Ishikawa (cell line): ENCODE results near the gene CUEDC1.

Experiments used
- CEBPB ChIP-seq: IDR thresholded peaks from 2 replicates; pipeline ENCODE4 v1.6.1; 2012
- CREB1 ChIP-seq: IDR thresholded peaks from 2 replicates; pipeline ENCODE4 v1.6.1; 2012; ENCODE audit warnings: low read depth
- EGR1 ChIP-seq: IDR thresholded peaks from 2 replicates; pipeline ENCODE4 v1.6.1; 2012
- EP300 ChIP-seq: IDR thresholded peaks from 2 replicates; pipeline ENCODE4 v1.6.1; 2012; ENCODE audit warnings: borderline replicate concordance
- FOXM1 ChIP-seq: IDR thresholded peaks from 2 replicates; pipeline ENCODE4 v1.6.1; 2012; ENCODE audit warnings: low read depth, borderline replicate concordance
- NFIC ChIP-seq: IDR thresholded peaks from 2 replicates; pipeline ENCODE4 v1.6.1; 2012
- RAD21 ChIP-seq: IDR thresholded peaks from 2 replicates; pipeline ENCODE4 v1.6.1; 2012; ENCODE audit warnings: low read depth
- TAF1 ChIP-seq: IDR thresholded peaks from 2 replicates; pipeline ENCODE4 v1.6.1; 2012; ENCODE audit warnings: low read depth, mild to moderate bottlenecking
- TCF12 ChIP-seq: IDR thresholded peaks from 2 replicates; pipeline ENCODE4 v1.6.1; 2012; ENCODE audit warnings: low read depth
- TEAD4 ChIP-seq: IDR thresholded peaks from 2 replicates; pipeline ENCODE4 v1.6.1; 2012
- USF1 ChIP-seq: IDR thresholded peaks from 2 replicates; pipeline ENCODE4 v1.6.1; 2012
- YY1 ChIP-seq: IDR thresholded peaks from 2 replicates; pipeline ENCODE4 v1.6.1; 2012; ENCODE audit warnings: low read depth
- ZBTB7A ChIP-seq: IDR thresholded peaks from 2 replicates; pipeline ENCODE4 v1.6.1; 2012; ENCODE audit warnings: low read depth
- TF ChIP-seq, protein P1 (sequence below): IDR thresholded peaks from 2 replicates; pipeline ENCODE4 v1.6.1; 2012
- TF ChIP-seq, protein P2 (sequence below): IDR thresholded peaks from 2 replicates; pipeline ENCODE4 v1.6.1; 2012; ENCODE audit warnings: low read depth, mild to moderate bottlenecking

Gene CUEDC1

DNA sequence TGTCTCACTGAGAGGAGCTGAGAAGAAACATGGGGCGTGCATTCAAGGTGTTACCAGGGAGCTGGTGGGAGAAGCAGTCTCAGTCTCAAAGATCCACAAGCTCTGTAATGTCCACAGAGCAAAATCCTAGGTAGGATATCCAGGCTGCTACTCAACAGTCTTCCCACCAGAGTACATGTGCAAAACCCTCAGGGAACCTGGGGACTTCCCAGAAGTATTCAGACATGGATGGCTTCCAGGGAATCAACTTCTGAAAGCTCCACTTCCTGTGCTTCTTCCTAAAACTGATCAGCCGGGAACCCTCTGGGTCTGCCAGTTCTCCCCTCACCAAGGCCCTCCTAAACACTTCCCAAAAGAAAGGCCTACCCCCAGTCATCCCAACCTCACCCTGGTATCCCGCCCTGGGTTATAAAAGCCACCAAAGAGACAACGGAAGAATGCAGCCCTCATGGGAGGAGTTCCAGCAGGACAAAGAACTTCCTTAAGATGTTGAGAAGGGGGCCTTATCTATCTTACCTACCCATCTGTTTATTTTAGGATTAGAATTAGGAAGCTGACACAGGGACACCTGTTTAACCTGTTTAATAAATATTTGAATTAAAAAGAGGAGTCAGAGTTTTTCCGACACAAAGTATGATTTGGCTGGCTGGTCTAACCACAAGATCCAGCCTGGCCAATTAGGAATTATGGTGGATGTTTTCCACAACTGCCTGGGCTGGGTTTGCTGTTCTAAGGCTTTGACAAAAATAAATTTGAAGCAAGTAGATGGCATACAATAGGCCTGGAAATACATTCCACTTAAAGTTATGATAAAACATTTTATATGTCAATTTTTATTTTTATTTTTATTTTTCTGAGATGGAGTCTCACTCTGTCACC, 37.0 kb downstream of the CUEDC1 start:
- TF ChIP-seq EGR1: no peak
- no peak for TF ChIP-seq TCF12
- no peak for TF ChIP-seq RAD21

DNA sequence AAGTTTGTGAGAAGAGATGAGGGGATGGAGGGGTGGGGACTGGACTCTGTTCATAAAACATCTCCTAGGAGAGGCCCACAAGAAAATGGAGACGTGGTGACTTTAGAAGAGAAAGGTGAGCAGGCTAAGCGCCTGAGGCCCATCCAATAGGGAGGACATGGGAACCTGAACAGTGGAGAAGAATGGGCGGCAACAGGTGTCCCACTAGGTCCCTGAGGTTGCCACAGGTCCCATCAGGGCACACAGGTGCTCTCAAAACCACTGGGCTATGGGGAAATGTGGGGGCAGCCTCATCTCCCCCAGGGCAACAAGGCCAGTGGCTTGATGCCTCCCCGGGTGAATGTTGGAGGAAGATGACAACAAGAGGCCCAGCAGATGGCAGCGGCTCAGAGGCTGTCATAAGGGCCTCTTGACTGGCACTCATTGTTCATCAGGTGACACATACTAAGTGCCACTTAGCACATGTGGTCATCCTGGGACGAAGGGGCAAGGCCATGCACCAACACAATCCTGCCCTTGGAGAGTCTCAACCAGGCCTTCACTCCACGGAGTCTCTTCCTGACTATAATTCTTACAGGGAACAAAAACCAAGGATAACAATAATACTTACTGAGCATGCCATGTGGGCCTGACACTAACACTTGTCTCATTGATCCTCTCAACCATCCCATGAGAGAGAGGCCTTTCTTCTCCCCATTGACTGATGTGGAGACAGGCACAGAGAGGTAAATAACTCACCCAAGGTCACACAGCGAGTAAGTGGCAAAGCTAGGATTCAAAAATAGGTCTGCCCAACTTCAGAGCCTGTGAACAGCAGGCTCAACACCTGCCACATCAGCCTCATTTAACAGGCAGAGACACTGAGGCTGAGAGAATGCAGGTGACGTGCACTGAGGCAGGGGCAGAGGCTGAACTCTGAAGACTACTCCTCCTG, 38.0 kb downstream of the CUEDC1 start:
- TF ChIP-seq RAD21: peak; percentile 28; the same call in 1 of the 2 replicates
- no peak for TF ChIP-seq TEAD4

DNA sequence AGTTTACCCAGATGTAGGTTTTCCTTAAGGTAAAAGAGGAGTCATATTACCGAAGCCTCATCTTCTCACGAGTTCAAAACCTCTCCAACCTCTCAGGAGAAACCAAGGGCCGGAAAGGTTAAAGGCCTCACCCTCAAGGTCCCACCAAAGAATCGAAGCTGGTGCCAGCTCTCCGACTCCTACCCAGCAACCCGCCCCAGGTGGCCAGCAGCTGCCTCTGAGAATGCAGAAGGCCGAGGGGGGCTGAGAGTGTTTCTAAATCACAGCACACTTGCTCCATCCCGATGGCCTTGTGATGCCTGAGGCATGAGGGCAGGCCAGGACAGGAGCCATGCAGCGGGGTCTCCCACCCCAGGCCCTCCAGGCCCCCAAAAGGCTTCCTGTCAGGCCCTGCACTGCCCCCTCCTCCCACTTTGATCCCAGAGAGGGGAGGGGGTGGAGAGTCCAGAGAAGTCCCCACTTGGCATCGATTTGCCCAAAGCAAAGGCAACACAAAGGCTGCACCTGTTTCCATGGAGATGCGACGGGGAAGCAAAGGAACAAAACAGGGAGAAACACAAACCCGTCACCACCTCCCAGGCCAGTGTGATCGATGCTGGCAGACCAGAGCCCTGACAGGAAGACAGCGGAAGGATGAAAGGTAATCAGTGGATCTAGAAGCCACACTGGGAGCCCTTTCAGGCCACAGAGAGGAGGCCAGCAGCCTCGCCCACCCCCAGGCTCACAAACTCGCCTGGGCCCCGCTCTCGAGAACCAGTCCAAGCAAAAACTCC, 39.0 kb downstream of the CUEDC1 start:
- TF ChIP-seq, protein P1, sequence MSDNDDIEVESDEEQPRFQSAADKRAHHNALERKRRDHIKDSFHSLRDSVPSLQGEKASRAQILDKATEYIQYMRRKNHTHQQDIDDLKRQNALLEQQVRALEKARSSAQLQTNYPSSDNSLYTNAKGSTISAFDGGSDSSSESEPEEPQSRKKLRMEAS: no peak
- TF ChIP-seq, protein P2, sequence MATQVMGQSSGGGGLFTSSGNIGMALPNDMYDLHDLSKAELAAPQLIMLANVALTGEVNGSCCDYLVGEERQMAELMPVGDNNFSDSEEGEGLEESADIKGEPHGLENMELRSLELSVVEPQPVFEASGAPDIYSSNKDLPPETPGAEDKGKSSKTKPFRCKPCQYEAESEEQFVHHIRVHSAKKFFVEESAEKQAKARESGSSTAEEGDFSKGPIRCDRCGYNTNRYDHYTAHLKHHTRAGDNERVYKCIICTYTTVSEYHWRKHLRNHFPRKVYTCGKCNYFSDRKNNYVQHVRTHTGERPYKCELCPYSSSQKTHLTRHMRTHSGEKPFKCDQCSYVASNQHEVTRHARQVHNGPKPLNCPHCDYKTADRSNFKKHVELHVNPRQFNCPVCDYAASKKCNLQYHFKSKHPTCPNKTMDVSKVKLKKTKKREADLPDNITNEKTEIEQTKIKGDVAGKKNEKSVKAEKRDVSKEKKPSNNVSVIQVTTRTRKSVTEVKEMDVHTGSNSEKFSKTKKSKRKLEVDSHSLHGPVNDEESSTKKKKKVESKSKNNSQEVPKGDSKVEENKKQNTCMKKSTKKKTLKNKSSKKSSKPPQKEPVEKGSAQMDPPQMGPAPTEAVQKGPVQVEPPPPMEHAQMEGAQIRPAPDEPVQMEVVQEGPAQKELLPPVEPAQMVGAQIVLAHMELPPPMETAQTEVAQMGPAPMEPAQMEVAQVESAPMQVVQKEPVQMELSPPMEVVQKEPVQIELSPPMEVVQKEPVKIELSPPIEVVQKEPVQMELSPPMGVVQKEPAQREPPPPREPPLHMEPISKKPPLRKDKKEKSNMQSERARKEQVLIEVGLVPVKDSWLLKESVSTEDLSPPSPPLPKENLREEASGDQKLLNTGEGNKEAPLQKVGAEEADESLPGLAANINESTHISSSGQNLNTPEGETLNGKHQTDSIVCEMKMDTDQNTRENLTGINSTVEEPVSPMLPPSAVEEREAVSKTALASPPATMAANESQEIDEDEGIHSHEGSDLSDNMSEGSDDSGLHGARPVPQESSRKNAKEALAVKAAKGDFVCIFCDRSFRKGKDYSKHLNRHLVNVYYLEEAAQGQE: no peak
- no peak for TF ChIP-seq EGR1
- TF ChIP-seq NFIC: no peak
- no peak for TF ChIP-seq CEBPB
- TF ChIP-seq ZBTB7A: no peak
- no peak for TF ChIP-seq RAD21
- TF ChIP-seq EP300: no peak
- TF ChIP-seq TEAD4: no peak
- TF ChIP-seq CREB1: no peak
- no peak for TF ChIP-seq FOXM1
- TF ChIP-seq USF1: no peak
- no peak for TF ChIP-seq TAF1
- TF ChIP-seq YY1: no peak
- no peak for TF ChIP-seq TCF12

DNA sequence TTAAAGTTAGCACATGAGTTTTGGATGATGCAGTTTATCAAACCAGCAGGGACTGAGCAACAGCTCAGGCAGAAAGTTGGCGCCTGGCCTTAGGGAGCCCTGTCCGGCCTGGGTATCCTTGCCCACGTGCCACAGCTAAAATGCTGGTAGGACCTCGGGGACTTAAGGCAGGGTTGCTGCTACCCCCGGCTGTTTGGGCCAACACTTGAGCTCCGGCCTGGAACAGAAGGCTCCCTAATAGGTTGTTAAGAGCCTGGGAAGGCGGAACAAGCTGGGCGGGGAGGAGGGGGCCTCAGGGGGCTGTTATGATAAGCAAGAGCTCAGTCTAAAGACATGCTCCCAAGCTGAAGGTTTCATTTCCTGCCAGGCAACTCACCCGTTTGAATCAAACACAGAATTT, 39.7 kb downstream of the CUEDC1 start:
- TF ChIP-seq USF1 (0 out of 2 replicates have a peak, but pooled peaks have one; percentile 2), ZBTB7A (no peak)

DNA sequence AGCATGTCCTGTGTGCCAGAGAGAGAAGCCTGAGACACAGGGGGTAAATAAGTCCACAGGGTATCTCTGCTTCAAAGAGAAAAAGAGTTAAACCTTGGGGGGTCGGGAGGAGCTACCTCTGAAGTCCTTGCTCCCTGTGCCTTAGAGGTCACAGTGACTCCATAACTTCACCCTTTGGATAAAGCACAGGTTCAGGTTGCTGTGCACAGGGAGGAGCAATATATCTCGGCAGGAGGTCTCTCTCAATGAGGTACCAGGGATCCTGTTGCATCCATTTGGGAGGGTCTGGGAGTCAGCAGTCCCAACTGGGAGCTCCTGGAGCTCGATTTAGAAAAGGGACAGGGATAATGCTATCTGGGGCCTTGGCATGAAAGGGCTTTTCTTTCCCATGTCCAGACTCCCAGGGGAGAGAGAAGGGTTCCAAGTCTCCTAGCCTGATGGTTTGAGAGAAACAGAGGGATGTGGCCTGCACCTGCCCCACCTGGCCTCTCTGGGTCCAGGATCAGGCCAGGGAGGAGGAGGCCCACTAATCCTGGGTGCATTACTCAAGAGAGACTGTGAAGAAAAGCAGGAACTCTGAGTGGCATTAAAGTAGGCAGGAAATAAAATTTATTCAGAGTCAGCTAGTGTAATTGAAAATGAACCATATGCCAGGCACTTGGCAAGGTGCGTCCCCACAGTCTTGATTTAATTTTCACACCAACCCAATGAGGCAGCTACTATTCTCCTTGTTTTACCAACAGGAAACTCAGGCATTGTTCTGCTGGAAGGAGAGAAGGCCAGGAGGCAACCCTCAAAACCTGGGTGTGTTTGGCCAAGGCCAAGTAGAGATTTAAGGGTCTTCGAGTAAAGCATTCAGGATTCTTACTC, 40.7 kb downstream of the CUEDC1 start:
- TF ChIP-seq EP300: peak; percentile 72; the same call in 1 of the 2 replicates
- no peak for TF ChIP-seq USF1
- no peak for TF ChIP-seq CREB1
- TF ChIP-seq YY1: no peak
- TF ChIP-seq TCF12: peak; percentile 60; the same call in 1 of the 2 replicates
- TF ChIP-seq TAF1: no peak
- TF ChIP-seq FOXM1: peak; percentile 62; the same call in 1 of the 2 replicates
- TF ChIP-seq, protein P1: no peak
- TF ChIP-seq NFIC: no peak
- TF ChIP-seq, protein P2: no peak
- no peak for TF ChIP-seq EGR1
- TF ChIP-seq TEAD4: no peak
